Tibial nerve (tissue), 4 donors: Measurements from ENCODE around the gene SFXN4. TPM values are rescaled to one million over a fixed set of nuclear protein-coding genes. Genes with fewer than 3 reads are reported as not detected.

Source experiments
- DNase-seq, 2 donors: peaks; one replicate each; pipeline ENCODE4 v3.0.0-alpha.2; 2019; ENCODE audit warnings: low spot score in 2 of 2
- H3K27ac ChIP-seq, 4 donors: fragments of 200-600 bp; sonication (generic) in 3 of 4; one replicate each; pipeline ENCODE4 v1.5.1; 2017 to 2019; ENCODE audit warnings: mild to moderate bottlenecking in 1 of 4
- H3K27me3 ChIP-seq, 2 donors: fragments of 200-600 bp; sonication (generic) in 1 of 2; one replicate each; pipeline versions ENCODE4 v1.5.1 to v1.6.0; 2017 to 2019
- H3K36me3 ChIP-seq, 3 donors: fragments of 200-600 bp; sonication (generic); one replicate each; pipeline ENCODE4 v1.5.1; 2018 to 2019
- H3K4me1 ChIP-seq, 4 donors: fragments of 200-600 bp; sonication (generic) in 3 of 4; one replicate each; pipeline ENCODE4 v1.5.1; 2017 to 2019
- H3K4me3 ChIP-seq, 4 donors: fragments of 200-600 bp; sonication (generic) in 3 of 4; one replicate each; pipeline ENCODE4 v1.5.1; 2017 to 2019; ENCODE audit warnings: mild to moderate bottlenecking in 1 of 4, moderate library complexity in 1 of 4
- H3K9me3 ChIP-seq, 4 donors: fragments of 200-600 bp; sonication (generic) in 3 of 4; one replicate each; pipeline ENCODE4 v1.5.1; 2017 to 2019
- CTCF ChIP-seq, 5 experiments: fragments of 200-600 bp in 3 of 5; fragments of 450-650 bp in 2 of 5; sonication (generic) in 3 of 5; IDR thresholded peaks; one replicate each; pipeline ENCODE4 v1.5.1; 2016 to 2019; ENCODE audit warnings: antibody characterized with exemption in 5 of 5, mild to moderate bottlenecking in 3 of 5, moderate library complexity in 2 of 5
- EP300 ChIP-seq, 2 donors: sonication (generic); formaldehyde crosslinking; IDR thresholded peaks; one replicate each; pipeline ENCODE4 v1.6.1; 2017; ENCODE audit warnings: antibody characterized with exemption in 2 of 2, mild to moderate bottlenecking in 1 of 2
- POLR2A ChIP-seq, 2 donors: fragments of 450-650 bp; IDR thresholded peaks; one replicate each; pipeline ENCODE4 v1.6.1; 2017; ENCODE audit warnings: antibody characterized with exemption in 2 of 2, mild to moderate bottlenecking in 2 of 2, moderate library complexity in 2 of 2
- WGBS, 2 donors: methylation state at CpG; one replicate each; pipeline ENCODE4 v1.1.5; 2018; 5-methylcytosine and 5-hydroxymethylcytosine counted together
- total RNA-seq, 4 donors: library from RNA; depleted of rRNA; stranded (reverse); fragments of >200 nt; gene quantifications; one replicate each; pipeline ENCODE4 v1.1.0, GENCODE V29; 2016

Gene SFXN4
- total RNA-seq, 4 donors from 2014 or later = 12.7 to 301 (median 19.1) TPM

GRCh38 chr10:119209736-119210355 lies 44.3 kb upstream of the SFXN4 start:
- peak overlapping the region; percentile 90 to 99 (median 97) for H3K27ac ChIP-seq
- H3K4me1 ChIP-seq = peaks cover 0 to 69% (median 23%) of the 10 kb centered on the region in 4 donors
- no peak for DNase-seq
- no peaks in the 10 kb centered on the region for H3K27me3 ChIP-seq
- 31 to 32% methylated on average over 9 of the region's 9 CpGs for WGBS, 2 donors
- peak overlapping the region; percentile 13 to 94 (median 46) for H3K4me3 ChIP-seq
- H3K9me3 ChIP-seq = no peaks in the 10 kb centered on the region
- TF ChIP-seq EP300 (IDR thresholded peaks at IDR 0.05) (no peak), POLR2A (IDR thresholded peaks at IDR 0.05) (peak in 1 of 2 donors; percentile 8), CTCF (IDR thresholded peaks at IDR 0.05) (peak in 3 of 5 experiments; percentile 1 to 17 (median 6))
- H3K36me3 ChIP-seq = no peaks in the 10 kb centered on the region

- peak overlapping the region; percentile 90 to 99 (median 97) for H3K27ac ChIP-seq
- peaks cover 0 to 65% (median 23%) of the 10 kb centered on the region in 4 donors for H3K4me1 ChIP-seq
- H3K27me3 ChIP-seq = no peaks in the 10 kb centered on the region
- H3K36me3 ChIP-seq = no peaks in the 10 kb centered on the region
- DNase-seq = peak; percentile 65 to 88
- TF ChIP-seq POLR2A (IDR thresholded peaks at IDR 0.05) (peak in 1 of 2 donors; percentile 13), EP300 (IDR thresholded peaks at IDR 0.05) (no peak), CTCF (IDR thresholded peaks at IDR 0.05) (peak; percentile 71 to 89 (median 77))
- WGBS, 2 donors = 12 to 13% methylated on average over 15 of the region's 15 CpGs
- H3K9me3 ChIP-seq = no peaks in the 10 kb centered on the region
- peak overlapping the region; percentile 74 to 97 (median 86) for H3K4me3 ChIP-seq
Observed at GRCh38 chr10:119209035-119209735, 43.7 kb upstream of the SFXN4 start.

- peak overlapping the region; percentile 74 to 97 (median 86) for H3K4me3 ChIP-seq
- H3K9me3 ChIP-seq = no peaks in the 10 kb centered on the region
- peaks cover 0 to 59% (median 22%) of the 10 kb centered on the region in 4 donors for H3K4me1 ChIP-seq
- H3K36me3 ChIP-seq = no peaks in the 10 kb centered on the region
- TF ChIP-seq CTCF (IDR thresholded peaks at IDR 0.05) (no peak), POLR2A (IDR thresholded peaks at IDR 0.05) (no peak), EP300 (IDR thresholded peaks at IDR 0.05) (no peak)
- H3K27me3 ChIP-seq = no peaks in the 10 kb centered on the region
- peak overlapping the region; percentile 90 to 99 (median 97) for H3K27ac ChIP-seq
- WGBS, 2 donors = 7 to 10% methylated on average over 3 of the region's 3 CpGs
- DNase-seq = no peak
Observed at GRCh38 chr10:119208553-119208940, 43.0 kb upstream of the SFXN4 start.

- 0% methylated on average over 24 to 48 of the region's 62 CpGs for WGBS, 2 donors
- peak overlapping the region; percentile 90 to 99 (median 97) for H3K27ac ChIP-seq
- H3K4me1 ChIP-seq = peaks cover 0 to 52% (median 19%) of the 10 kb centered on the region in 4 donors
- H3K9me3 ChIP-seq = no peaks in the 10 kb centered on the region
- no peaks in the 10 kb centered on the region for H3K27me3 ChIP-seq
- TF ChIP-seq POLR2A (IDR thresholded peaks at IDR 0.05) = peak in 1 of 2 donors; percentile 29
- TF ChIP-seq EP300 (IDR thresholded peaks at IDR 0.05) = peak in 1 of 2 donors; percentile 46
- TF ChIP-seq CTCF (IDR thresholded peaks at IDR 0.05) = no peak
- H3K36me3 ChIP-seq = no peaks in the 10 kb centered on the region
- peak in 1 of 2 donors; percentile 58 for DNase-seq
- H3K4me3 ChIP-seq = peak overlapping the region; percentile 74 to 97 (median 86)
Observed at GRCh38 chr10:119207713-119208552, 42.4 kb upstream of the SFXN4 start.
